ENCODE results near the gene AGTR1.
"Not testable (repeated sequence)": the region's sequence is repeated elsewhere in the genome, so short reads cannot be mapped to it uniquely, and the experiment has no call there.

The AGTR1 gene

GRCh38 chr3:148740291-148740690 lies 42.6 kb downstream of the AGTR1 start:
- H3K4me3 ChIP-seq (ENCODE audit: low read length): no peak overlapping the region
- TF ChIP-seq CTCF (IDR thresholded peaks at IDR 0.05; ENCODE audit: insufficient read depth, low read depth, low read length, missing control alignments): no peak
- no peak for DNase-seq (ENCODE audit: low read depth)

GRCh38 chr3:148741219-148741618 lies 43.5 kb downstream of the AGTR1 start:
- no peak overlapping the region for H3K4me3 ChIP-seq (ENCODE audit: low read length)
- no peak for TF ChIP-seq CTCF (IDR thresholded peaks at IDR 0.05; ENCODE audit: insufficient read depth, low read depth, low read length, missing control alignments)
- no peak for DNase-seq (ENCODE audit: low read depth)

DNA sequence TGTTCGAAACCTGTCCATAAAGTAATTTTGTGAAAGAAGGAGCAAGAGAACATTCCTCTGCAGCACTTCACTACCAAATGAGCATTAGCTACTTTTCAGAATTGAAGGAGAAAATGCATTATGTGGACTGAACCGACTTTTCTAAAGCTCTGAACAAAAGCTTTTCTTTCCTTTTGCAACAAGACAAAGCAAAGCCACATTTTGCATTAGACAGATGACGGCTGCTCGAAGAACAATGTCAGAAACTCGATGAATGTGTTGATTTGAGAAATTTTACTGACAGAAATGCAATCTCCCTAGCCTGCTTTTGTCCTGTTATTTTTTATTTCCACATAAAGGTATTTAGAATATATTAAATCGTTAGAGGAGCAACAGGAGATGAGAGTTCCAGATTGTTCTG lies 44.4 kb downstream of the AGTR1 start:
- no peak for TF ChIP-seq CTCF (IDR thresholded peaks at IDR 0.05; ENCODE audit: insufficient read depth, low read depth, low read length, missing control alignments)
- no peak overlapping the region for H3K4me3 ChIP-seq (ENCODE audit: low read length)
- DNase-seq (ENCODE audit: low read depth): no peak

DNA sequence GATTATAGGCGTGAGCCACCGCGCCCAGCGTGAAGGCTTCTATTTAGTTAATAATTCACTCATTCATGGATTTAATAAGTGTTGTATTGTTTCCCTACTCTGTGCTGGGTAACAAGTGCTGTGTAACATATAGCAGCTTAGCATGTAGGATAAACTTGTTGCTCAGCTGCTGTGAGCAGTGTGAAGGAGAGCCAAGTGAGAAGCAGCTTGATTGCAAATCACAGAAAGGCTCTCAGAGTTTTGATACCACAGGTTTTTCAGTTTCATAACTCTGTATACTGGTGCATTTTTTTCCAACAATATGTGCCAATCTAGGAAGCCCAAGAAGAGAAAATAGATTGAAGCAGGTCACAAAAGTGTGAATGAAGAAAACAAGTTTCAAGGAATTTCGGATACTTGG lies 48.4 kb downstream of the AGTR1 start:
- no peak overlapping the region for H3K4me3 ChIP-seq (ENCODE audit: low read length)
- TF ChIP-seq CTCF (IDR thresholded peaks at IDR 0.05; ENCODE audit: insufficient read depth, low read depth, low read length, missing control alignments): no peak
- DNase-seq (ENCODE audit: low read depth): no peak

DNA sequence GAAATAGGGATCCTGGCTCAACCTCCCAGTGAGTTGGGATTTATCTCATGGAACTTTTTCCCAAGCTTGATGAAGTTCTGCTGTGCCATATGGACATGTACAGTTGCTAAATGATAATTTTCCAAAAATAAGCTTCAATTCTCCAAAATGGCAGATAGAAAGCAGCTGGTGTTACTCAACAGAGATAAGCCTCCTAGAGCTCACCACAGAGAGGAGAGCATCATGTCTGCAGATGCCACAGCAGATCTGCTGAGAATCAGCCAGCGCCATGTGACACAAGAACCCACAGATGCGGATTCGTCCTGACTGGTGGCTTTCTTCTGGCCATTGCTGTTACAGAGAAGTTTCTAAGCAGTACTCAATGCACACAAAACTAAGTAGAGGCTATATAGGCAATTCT lies 50.6 kb downstream of the AGTR1 start:
- DNase-seq (ENCODE audit: low read depth): no peak
- no peak for TF ChIP-seq CTCF (IDR thresholded peaks at IDR 0.05; ENCODE audit: insufficient read depth, low read depth, low read length, missing control alignments)
- H3K4me3 ChIP-seq (ENCODE audit: low read length): no peak overlapping the region

GRCh38 chr3:148750296-148750695 lies 52.6 kb downstream of the AGTR1 start:
- no peak overlapping the region for H3K4me3 ChIP-seq (ENCODE audit: low read length)
- DNase-seq (ENCODE audit: low read depth): no peak
- TF ChIP-seq CTCF (IDR thresholded peaks at IDR 0.05; ENCODE audit: insufficient read depth, low read depth, low read length, missing control alignments): no peak

- H3K4me3 ChIP-seq (ENCODE audit: low read length): no peak overlapping the region
- TF ChIP-seq CTCF (IDR thresholded peaks at IDR 0.05; ENCODE audit: insufficient read depth, low read depth, low read length, missing control alignments): no peak
- no peak for DNase-seq (ENCODE audit: low read depth)
Observed at GRCh38 chr3:148751461-148751860, 53.8 kb downstream of the AGTR1 start.

GRCh38 chr3:148753385-148753784 lies 55.7 kb downstream of the AGTR1 start:
- not testable (repeated sequence) for H3K4me3 ChIP-seq (ENCODE audit: low read length)
- DNase-seq (ENCODE audit: low read depth): peak; percentile 56

Measured in epithelial cell of esophagus (primary cell).